ENCODE results near the gene RPUSD4. TPM values are rescaled to one million over a fixed set of nuclear protein-coding genes. Genes with fewer than 3 reads are reported as not detected.

RPUSD4 gene
- total RNA-seq, 1 donor from 2014 or later: 7.3 TPM

DNA sequence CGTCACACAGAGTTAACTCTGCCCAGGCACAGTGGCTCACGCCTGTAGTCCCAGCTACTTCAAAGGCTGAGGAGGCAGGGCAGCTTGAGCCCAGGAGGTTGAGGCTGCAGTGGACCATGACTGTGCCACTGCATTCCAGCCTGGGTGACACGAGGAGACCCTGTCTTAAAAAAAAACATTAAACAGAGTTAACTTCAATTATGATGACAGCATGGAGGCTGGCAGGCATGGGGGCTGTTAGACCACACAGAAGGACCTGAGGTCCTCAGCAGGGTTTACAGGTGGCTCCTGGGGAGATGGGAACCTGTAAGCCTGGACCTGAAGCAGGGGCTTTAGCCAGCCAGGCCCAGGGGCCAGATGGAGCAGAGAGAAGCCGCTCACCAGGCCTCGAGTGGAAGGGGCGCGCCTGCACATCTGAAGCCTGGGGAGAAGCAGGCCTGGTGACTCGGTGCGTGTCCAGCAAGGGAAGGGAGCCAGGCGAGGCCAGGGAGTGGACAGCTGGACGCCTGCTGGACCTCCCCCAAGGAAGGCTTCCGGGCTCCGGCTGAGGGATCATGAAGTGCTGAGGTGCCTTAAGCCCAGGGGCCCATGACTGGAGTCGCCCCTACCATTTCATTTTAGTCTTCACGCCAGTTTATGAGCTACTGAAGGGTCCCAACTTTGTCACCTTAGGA is 25.3 kb downstream of the RPUSD4 start:
- H3K4me1 ChIP-seq: no peaks in the 10 kb centered on the region
- no peak overlapping the region for H3K4me3 ChIP-seq
- no peaks in the 10 kb centered on the region for H3K36me3 ChIP-seq
- intact Hi-C loops (cut with DNase I): no loop called here
- DNase-seq (ENCODE audit: low spot score in 2 of 2): no peak
- no peak overlapping the region for H3K27ac ChIP-seq
- H3K27me3 ChIP-seq: no peaks in the 10 kb centered on the region
- TF ChIP-seq, protein P1, sequence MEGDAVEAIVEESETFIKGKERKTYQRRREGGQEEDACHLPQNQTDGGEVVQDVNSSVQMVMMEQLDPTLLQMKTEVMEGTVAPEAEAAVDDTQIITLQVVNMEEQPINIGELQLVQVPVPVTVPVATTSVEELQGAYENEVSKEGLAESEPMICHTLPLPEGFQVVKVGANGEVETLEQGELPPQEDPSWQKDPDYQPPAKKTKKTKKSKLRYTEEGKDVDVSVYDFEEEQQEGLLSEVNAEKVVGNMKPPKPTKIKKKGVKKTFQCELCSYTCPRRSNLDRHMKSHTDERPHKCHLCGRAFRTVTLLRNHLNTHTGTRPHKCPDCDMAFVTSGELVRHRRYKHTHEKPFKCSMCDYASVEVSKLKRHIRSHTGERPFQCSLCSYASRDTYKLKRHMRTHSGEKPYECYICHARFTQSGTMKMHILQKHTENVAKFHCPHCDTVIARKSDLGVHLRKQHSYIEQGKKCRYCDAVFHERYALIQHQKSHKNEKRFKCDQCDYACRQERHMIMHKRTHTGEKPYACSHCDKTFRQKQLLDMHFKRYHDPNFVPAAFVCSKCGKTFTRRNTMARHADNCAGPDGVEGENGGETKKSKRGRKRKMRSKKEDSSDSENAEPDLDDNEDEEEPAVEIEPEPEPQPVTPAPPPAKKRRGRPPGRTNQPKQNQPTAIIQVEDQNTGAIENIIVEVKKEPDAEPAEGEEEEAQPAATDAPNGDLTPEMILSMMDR (IDR thresholded peaks at IDR 0.05): no peak
- no peaks in the 10 kb centered on the region for H3K9me3 ChIP-seq

DNA sequence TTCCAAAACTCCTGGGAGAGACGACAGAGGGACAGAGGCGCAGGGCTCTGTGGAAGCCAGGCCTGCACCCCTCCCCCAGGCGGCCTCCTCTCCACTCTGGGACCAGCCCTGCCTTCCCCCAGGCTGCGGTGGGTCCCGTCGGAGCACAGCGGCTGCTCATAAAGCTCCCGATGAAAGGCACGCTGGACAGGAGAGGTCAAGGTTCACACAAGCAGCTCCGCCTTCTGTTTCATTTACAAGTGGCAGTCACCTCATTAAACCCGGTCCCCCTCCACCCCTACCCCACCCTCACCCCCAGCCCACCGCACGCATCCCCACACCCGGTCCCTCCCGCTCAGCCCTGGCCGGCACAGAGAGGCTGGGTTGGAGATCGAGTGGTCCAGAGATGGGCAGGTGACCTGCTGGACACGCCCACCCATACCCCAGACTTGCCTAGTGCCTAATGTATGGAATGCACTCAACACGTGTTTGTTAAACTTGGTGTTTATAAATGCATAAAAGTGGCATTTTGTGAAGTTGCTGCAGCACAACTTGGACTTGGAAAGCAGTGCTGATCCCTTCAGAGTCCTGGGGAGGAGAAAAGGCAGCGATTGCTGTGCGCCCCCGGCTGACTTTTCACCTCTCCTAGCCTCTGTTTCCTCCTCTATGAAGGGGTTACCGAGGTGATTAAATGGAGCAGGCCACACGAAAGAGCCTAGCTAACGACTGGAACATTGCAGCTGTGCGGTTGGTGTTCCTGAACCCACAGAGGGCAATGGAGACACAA is 26.0 kb downstream of the RPUSD4 start:
- Histone ChIP-seq H3K4me3 (no peak overlapping the region), H3K9me3 (no peaks in the 10 kb centered on the region), H3K27me3 (no peaks in the 10 kb centered on the region), H3K36me3 (no peaks in the 10 kb centered on the region), H3K27ac (no peak overlapping the region), H3K4me1 (no peaks in the 10 kb centered on the region)
- no peak for DNase-seq (ENCODE audit: low spot score in 2 of 2)
- intact Hi-C loops (cut with DNase I): no loop called here
- TF ChIP-seq, protein P1 (IDR thresholded peaks at IDR 0.05): no peak

DNA sequence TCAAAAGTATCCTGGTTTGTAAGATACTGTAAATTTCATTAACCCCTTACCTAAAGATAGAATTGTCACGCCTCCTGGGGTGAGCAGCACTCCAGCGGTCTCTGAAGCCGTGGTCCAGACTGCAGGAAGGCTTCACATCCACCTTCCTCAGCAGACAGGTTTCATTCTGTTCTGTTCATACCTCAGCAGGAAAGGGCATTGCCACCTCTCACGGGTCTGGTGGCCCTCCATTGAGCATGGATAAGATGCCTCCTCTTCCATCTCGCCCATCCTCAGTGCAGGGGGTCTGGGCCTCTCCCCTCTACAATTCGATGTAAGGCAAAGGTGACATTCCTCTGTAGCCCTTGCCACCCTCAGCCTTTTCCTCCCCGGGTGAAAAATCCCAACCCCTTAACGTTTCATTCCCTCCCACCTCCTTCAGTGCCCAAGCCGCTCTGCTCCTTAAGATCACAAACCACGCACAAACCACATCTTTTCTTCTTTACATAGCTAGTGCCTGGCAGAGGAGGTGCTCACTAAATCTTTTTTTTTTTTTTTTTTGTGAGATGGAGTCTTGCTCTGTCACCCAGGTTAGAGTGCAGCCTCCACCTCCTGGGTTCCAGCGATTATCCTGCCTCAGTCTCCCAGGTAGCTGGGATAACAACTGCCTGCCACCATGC is 28.5 kb downstream of the RPUSD4 start:
- Histone ChIP-seq H3K27me3 (no peaks in the 10 kb centered on the region), H3K4me3 (no peak overlapping the region), H3K9me3 (no peaks in the 10 kb centered on the region), H3K4me1 (no peaks in the 10 kb centered on the region), H3K27ac (no peak overlapping the region), H3K36me3 (no peaks in the 10 kb centered on the region)
- DNase-seq (ENCODE audit: low spot score in 2 of 2): no peak
- TF ChIP-seq, protein P1 (IDR thresholded peaks at IDR 0.05): no peak
- intact Hi-C loops (cut with DNase I): no loop called here

DNA sequence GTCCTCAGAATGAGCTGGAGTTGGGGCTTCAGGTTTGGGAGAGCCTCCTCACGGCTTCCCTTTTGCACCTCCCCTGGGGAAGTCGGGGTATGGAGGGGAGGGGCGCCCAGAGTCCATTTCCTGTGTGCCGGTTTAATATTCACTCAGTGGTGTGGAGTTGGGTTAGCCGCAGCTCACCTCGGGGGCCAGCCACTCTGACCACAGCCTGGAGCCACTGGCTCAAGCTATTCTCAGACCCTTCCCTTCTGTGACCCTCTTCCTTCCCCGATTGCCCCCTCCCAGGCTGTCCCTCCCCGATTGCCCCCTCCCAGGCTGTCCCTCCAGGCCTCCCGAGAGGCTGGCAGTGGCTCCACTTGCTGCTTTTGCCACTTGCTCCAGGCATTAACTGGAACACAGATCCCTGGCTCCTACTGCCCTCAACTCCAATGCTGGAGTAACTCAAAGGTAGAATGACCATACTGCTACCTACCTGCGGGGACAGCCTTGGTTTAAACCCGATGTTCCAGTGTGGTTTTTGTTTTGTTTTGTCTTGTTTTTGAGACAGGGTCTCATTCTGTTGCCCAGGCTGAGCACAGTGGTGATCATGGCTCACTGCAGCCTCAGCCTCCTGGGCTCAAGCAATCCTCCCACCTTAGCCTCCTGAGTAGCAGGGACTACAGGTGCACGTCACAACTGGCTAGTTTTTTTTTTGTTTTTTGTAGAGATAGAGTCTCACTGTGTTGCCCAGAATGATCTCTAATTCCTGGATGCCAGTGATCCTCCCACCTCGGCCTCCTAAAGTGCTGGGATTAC is 29.3 kb downstream of the RPUSD4 start:
- Histone ChIP-seq H3K4me1 (no peaks in the 10 kb centered on the region), H3K9me3 (no peaks in the 10 kb centered on the region), H3K36me3 (no peaks in the 10 kb centered on the region), H3K27ac (no peak overlapping the region), H3K27me3 (no peaks in the 10 kb centered on the region), H3K4me3 (no peak overlapping the region)
- DNase-seq (ENCODE audit: low spot score in 2 of 2): no peak
- TF ChIP-seq, protein P1 (IDR thresholded peaks at IDR 0.05): no peak
- intact Hi-C loops (cut with DNase I): no loop called here

DNA sequence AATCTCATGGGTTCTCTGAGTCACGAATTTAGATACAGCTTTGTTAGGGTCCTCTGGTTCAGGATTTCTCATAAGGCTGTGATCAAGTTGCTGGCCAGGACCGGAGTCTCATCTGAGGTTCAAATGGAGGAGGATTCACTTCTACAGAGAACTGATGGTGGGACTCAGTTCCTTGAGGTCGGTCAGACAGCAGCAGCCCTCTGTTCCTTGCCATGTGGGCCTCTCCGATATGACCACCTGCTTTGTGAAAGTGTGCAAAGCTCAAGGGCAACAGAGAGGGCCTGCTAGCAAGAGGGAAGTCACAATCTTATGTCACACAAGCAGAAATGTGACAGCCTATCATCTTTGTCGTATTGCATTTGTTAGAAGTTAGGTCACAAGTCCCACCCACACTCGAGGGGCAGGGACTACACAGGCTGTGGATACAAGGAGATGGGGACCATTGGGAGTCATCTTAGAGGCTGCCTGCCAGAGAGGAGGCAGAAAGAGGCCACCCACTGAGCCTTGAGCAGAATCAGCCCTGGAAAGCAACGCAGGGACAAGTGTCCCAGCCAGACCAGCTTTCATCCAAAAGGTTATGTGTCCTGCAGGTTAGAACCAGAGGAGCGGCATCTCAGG is 34.5 kb downstream of the RPUSD4 start:
- no peaks in the 10 kb centered on the region for H3K4me1 ChIP-seq
- no peak overlapping the region for H3K4me3 ChIP-seq
- no peaks in the 10 kb centered on the region for H3K9me3 ChIP-seq
- TF ChIP-seq, protein P1 (IDR thresholded peaks at IDR 0.05): no peak
- DNase-seq (ENCODE audit: low spot score in 2 of 2): no peak
- no peaks in the 10 kb centered on the region for H3K27me3 ChIP-seq
- H3K27ac ChIP-seq: no peak overlapping the region
- H3K36me3 ChIP-seq: no peaks in the 10 kb centered on the region
- intact Hi-C loops (cut with DNase I): no loop called here
